GM12892 (cell line): ENCODE measurements around the gene AHDC1.

Experiments
- POLR2A ChIP-seq: IDR thresholded peaks from 2 replicates; pipeline ENCODE4 v1.6.1; 2011; ENCODE audit warnings: low read depth, low read length, control low read depth
- TAF1 ChIP-seq: IDR thresholded peaks from 2 replicates; pipeline ENCODE4 v1.6.1; 2011; ENCODE audit warnings: low read depth, mild to moderate bottlenecking, control low read depth, low read length, borderline replicate concordance

GRCh38 chr1:27492796-27493195, 111.1 kb downstream of the AHDC1 start:
- no peak for TF ChIP-seq POLR2A
- TF ChIP-seq TAF1, result no peak
